HCT116 (cell line): ENCODE data around the gene MX2. TPM values are rescaled to one million over a fixed set of nuclear protein-coding genes. Genes with fewer than 3 reads are reported as not detected.

Experiments
- ATAC-seq: fragments of 200-7000 bp; cut with Tn5 transposase; 2 replicates; pipeline ENCODE4 v1.9.1; 2020; ENCODE audit warnings: mild to moderate bottlenecking, moderate library complexity
- BruUV-seq: library from RNA; stranded (reverse); fragments of 400-500 nt; replicated peaks from 2 replicates; lab custom pipeline; 2021; lab: Mats Ljungman, UMichigan
- CTCF ChIA-PET: fragments of 300-600 bp; sonication (Branson Sonifier 250); formaldehyde crosslinking; loops from one replicate; lab custom pipeline; 2021; ENCODE audit warnings: antibody characterized with exemption; lab: Charles Lee
- POLR2A ChIA-PET: fragments of 300-600, 350-600 bp; sonication (Branson Sonifier 250); formaldehyde crosslinking; loops from one replicate; lab custom pipeline; 2021; ENCODE audit warnings: antibody characterized with exemption; lab: Charles Lee
- RAD21 ChIA-PET, 2 experiments: fragments of 300-600 bp; sonication (Branson Sonifier 250); formaldehyde crosslinking; loops; one replicate each; lab custom pipeline; 2023; ENCODE audit warnings: low total read pairs in 2 of 2; ENCODE audit not compliant: uncharacterized antibody in 2 of 2, unreplicated experiment in 2 of 2, low non-redundant PET in 1 of 2; lab: Charles Lee
- DNase-seq: peaks from one replicate; pipeline ENCODE4 v3.0.0-alpha.2; 2010; ENCODE audit warnings: low read depth, low spot score
- H2AFZ ChIP-seq: fragments of 200-600 bp; shearing (Covaris generic), sonication (generic); 2 replicates; pipeline ENCODE4 v1.6.1; 2017; ENCODE audit warnings: low read depth, mixed run types, mixed read lengths, antibody characterized with exemption, low read length; ENCODE audit not compliant: poor library complexity, severe bottlenecking
- H3K27ac ChIP-seq: 2 replicates; pipeline ENCODE4 v1.5.1; 2012; ENCODE audit warnings: low read depth, low read length
- H3K27me3 ChIP-seq: fragments of 200-600 bp; sonication (generic); 2 replicates; pipeline ENCODE4 v1.6.1; 2016; ENCODE audit warnings: mixed run types, low read length, mixed read lengths; ENCODE audit not compliant: insufficient read depth
- H3K36me3 ChIP-seq, 2 experiments: fragments of 200-500 bp in 1 of 2; fragments of 200-600 bp in 1 of 2; sonication (Bioruptor generic) in 1 of 2; sonication (generic) in 1 of 2; 2 replicates each; pipeline versions ENCODE4 v1.5.1 to v1.6.1; 2014 to 2016; ENCODE audit warnings: low read length in 2 of 2, inconsistent platforms in 1 of 2, mixed read lengths in 1 of 2, mixed run types in 1 of 2; ENCODE audit not compliant: insufficient read depth in 2 of 2, control insufficient read depth in 1 of 2
- H3K4me1 ChIP-seq, 2 experiments: fragments of 200-600 bp in 1 of 2; sonication (generic) in 1 of 2; 2 replicates each; pipeline versions ENCODE4 v1.5.1 to v1.6.1; 2012 to 2017; ENCODE audit warnings: low read length in 2 of 2, inconsistent platforms in 1 of 2, mild to moderate bottlenecking in 1 of 2, mixed read lengths in 1 of 2, mixed run types in 1 of 2, moderate library complexity in 1 of 2; ENCODE audit not compliant: insufficient read depth in 2 of 2, control insufficient read depth in 1 of 2
- H3K4me2 ChIP-seq: fragments of 200-600 bp; sonication (generic); 2 replicates; pipeline ENCODE4 v1.6.1; 2017; ENCODE audit warnings: mixed run types, low read length, mixed read lengths
- H3K4me3 ChIP-seq, 2 experiments: fragments of 200-600 bp in 1 of 2; sonication (generic) in 1 of 2; replicated peaks in 1 of 2; 2 replicates each; pipeline ENCODE4 v1.5.1; 2011 to 2016; ENCODE audit warnings: low read length in 2 of 2, control low read depth in 1 of 2, low read depth in 1 of 2, mild to moderate bottlenecking in 1 of 2, mixed read lengths in 1 of 2, mixed run types in 1 of 2
- H3K79me2 ChIP-seq: fragments of 200-600 bp; sonication (generic); 2 replicates; pipeline ENCODE4 v1.6.1; 2017; ENCODE audit warnings: mild to moderate bottlenecking, mixed run types, low read length, moderate library complexity, mixed read lengths; ENCODE audit not compliant: insufficient read depth
- H3K9ac ChIP-seq: fragments of 200-600 bp; sonication (generic); 2 replicates; pipeline ENCODE4 v1.6.1; 2016; ENCODE audit warnings: low read length, mixed read lengths
- H3K9me2 ChIP-seq: fragments of 200-600 bp; sonication (generic), shearing (Covaris generic); 2 replicates; pipeline ENCODE4 v1.6.1; 2017; ENCODE audit warnings: mixed run types, mild to moderate bottlenecking, moderate library complexity; ENCODE audit not compliant: insufficient read depth
- H3K9me3 ChIP-seq, 2 experiments: fragments of 200-500 bp in 1 of 2; fragments of 200-600 bp in 1 of 2; sonication (Bioruptor generic) in 1 of 2; sonication (generic) in 1 of 2; 2 replicates each; pipeline ENCODE4 v1.6.1; 2014 to 2017; ENCODE audit warnings: low read length in 2 of 2, mixed read lengths in 2 of 2, inconsistent platforms in 1 of 2, low read depth in 1 of 2, mild to moderate bottlenecking in 1 of 2, mixed run types in 1 of 2, moderate library complexity in 1 of 2; ENCODE audit not compliant: control insufficient read depth in 1 of 2, insufficient read depth in 1 of 2
- H4K20me1 ChIP-seq: fragments of 200-600 bp; sonication (generic), shearing (Covaris generic); 2 replicates; pipeline ENCODE4 v1.6.1; 2017; ENCODE audit warnings: mixed run types, mild to moderate bottlenecking, moderate library complexity; ENCODE audit not compliant: insufficient read depth
- CTCF ChIP-seq, 3 experiments: fragments of 200-600 bp in 1 of 3; sonication (generic) in 1 of 3; IDR thresholded peaks in 2 of 3; conservative IDR thresholded peaks in 1 of 3; 2 replicates each; pipeline ENCODE4 v1.5.1; 2012 to 2017; ENCODE audit warnings: low read depth in 2 of 3, low read length in 2 of 3, antibody characterized with exemption in 1 of 3, borderline replicate concordance in 1 of 3, control low read depth in 1 of 3, mild to moderate bottlenecking in 1 of 3, mixed read lengths in 1 of 3, mixed run types in 1 of 3, moderate library complexity in 1 of 3; ENCODE audit not compliant: insufficient read depth in 1 of 3
- FOSL1 ChIP-seq: IDR thresholded peaks from 2 replicates; pipeline ENCODE4 v1.6.1; 2012; ENCODE audit warnings: low read depth
- RAD21 ChIP-seq: IDR thresholded peaks from 2 replicates; pipeline ENCODE4 v1.6.1; 2012; ENCODE audit warnings: low read depth, mild to moderate bottlenecking
- SP1 ChIP-seq: IDR thresholded peaks from 2 replicates; pipeline ENCODE4 v1.6.1; 2012; ENCODE audit warnings: low read depth
- ZBTB33 ChIP-seq: IDR thresholded peaks from 2 replicates; pipeline ENCODE4 v1.6.1; 2011; ENCODE audit warnings: mild to moderate bottlenecking, low read length, moderate library complexity; ENCODE audit not compliant: insufficient replicate concordance; ENCODE audit errors: extremely low read depth
- ZNF274 ChIP-seq: fragments of 200-500 bp; sonication (Bioruptor generic); IDR thresholded peaks from 2 replicates; pipeline ENCODE4 v1.6.1; 2014; ENCODE audit warnings: mild to moderate bottlenecking, low read depth, low read length, inconsistent platforms
- intact Hi-C: fragments of 100-400 bp; cut with micrococcal nuclease; formaldehyde crosslinking; loops from 2 replicates; pipeline ENCODE4 v1.10.0; 2022
- total RNA-seq: library from RNA; stranded (reverse); gene quantifications from one replicate; pipeline ENCODE4 v1.2.1, GENCODE V29; 2021; ENCODE audit not compliant: unreplicated experiment
- TF ChIP-seq, protein P1 (sequence below): IDR thresholded peaks from 2 replicates; pipeline ENCODE4 v1.6.1; 2012
- TF ChIP-seq, protein P2 (sequence below): IDR thresholded peaks from 2 replicates; pipeline ENCODE4 v1.6.1; 2012; ENCODE audit warnings: low read depth

Gene MX2
- total RNA-seq, 1 experiment from 2014 or later: 0.22 TPM

GRCh38 chr21:41325138-41325912 is 36.5 kb upstream of the MX2 start (continued):
- TF ChIP-seq ZBTB33: no peak

DNA sequence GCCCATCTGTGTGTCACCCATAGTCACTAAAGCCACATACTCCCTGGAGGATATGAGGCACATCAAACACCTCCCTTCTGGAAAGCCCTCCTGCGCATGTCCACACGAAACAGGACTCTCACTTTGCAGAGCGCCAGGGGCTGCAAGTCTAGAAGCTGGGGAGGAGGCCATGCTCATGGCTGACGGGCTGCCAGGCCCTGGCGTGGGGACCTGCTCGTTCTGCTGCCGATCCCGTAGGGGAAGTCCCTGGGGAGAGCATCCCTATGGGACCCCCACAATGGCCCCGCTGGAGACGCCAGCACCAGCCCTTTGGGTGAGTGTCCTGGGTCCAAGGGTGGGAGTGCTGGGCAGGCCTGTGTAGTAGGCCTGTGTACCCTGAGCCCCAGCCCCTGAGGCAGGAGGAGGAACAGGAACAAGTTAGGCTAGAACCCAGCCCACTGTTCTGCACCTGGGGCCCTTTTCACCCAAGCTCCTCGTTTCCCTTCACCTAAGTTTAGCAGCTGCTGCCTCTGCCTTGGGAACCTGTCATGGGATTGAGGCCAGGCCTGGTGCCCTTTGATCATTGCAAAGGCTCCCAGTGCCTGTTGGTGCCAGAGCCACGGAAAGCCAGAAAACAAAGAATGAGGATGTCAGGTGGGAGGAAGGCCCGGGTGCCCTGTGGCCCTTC is 35.3 kb upstream of the MX2 start:
- ATAC-seq: no peak
- Histone ChIP-seq H4K20me1 (no peaks in the 10 kb centered on the region), H3K4me3 (no peak overlapping the region), H3K9me2 (no peaks in the 10 kb centered on the region), H3K4me2 (no peak overlapping the region), H3K9ac (no peak overlapping the region), H3K9me3 (no peaks in the 10 kb centered on the region)
- CTCF ChIA-PET: no interaction called here
- RAD21 ChIA-PET: no interaction called here
- intact Hi-C loops: no loop called here
- TF ChIP-seq ZNF274 (no peak), SP1 (no peak), RAD21 (no peak), FOSL1 (no peak), CTCF (IDR thresholded peaks at IDR 0.05 in 2 of 3, conservative IDR thresholded peaks at IDR 0.05 in 1 of 3; ENCODE audit: borderline replicate concordance in 1 of 3, insufficient read depth in 1 of 3, low read depth in 2 of 3, low read length in 2 of 3) (no peak)
- TF ChIP-seq, protein P1, sequence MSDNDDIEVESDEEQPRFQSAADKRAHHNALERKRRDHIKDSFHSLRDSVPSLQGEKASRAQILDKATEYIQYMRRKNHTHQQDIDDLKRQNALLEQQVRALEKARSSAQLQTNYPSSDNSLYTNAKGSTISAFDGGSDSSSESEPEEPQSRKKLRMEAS: no peak
- TF ChIP-seq, protein P2, sequence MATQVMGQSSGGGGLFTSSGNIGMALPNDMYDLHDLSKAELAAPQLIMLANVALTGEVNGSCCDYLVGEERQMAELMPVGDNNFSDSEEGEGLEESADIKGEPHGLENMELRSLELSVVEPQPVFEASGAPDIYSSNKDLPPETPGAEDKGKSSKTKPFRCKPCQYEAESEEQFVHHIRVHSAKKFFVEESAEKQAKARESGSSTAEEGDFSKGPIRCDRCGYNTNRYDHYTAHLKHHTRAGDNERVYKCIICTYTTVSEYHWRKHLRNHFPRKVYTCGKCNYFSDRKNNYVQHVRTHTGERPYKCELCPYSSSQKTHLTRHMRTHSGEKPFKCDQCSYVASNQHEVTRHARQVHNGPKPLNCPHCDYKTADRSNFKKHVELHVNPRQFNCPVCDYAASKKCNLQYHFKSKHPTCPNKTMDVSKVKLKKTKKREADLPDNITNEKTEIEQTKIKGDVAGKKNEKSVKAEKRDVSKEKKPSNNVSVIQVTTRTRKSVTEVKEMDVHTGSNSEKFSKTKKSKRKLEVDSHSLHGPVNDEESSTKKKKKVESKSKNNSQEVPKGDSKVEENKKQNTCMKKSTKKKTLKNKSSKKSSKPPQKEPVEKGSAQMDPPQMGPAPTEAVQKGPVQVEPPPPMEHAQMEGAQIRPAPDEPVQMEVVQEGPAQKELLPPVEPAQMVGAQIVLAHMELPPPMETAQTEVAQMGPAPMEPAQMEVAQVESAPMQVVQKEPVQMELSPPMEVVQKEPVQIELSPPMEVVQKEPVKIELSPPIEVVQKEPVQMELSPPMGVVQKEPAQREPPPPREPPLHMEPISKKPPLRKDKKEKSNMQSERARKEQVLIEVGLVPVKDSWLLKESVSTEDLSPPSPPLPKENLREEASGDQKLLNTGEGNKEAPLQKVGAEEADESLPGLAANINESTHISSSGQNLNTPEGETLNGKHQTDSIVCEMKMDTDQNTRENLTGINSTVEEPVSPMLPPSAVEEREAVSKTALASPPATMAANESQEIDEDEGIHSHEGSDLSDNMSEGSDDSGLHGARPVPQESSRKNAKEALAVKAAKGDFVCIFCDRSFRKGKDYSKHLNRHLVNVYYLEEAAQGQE: no peak
- TF ChIP-seq, all 23 proteins: peak for 0
- POLR2A ChIA-PET: no interaction called here
- Histone ChIP-seq H3K79me2 (no peaks in the 10 kb centered on the region), H3K27me3 (no peaks in the 10 kb centered on the region), H3K36me3 (no peaks in the 10 kb centered on the region), H2AFZ (no peak overlapping the region), H3K4me1 (no peaks in the 10 kb centered on the region), H3K27ac (no peak overlapping the region)
- no peak for DNase-seq
- no TSS peak for BruUV-seq
